ENCODE results near the gene SLC25A30.
"Not testable (repeated sequence)": the region's sequence is repeated elsewhere in the genome, so short reads cannot be mapped to it uniquely, and the experiment has no call there.

The SLC25A30 gene

GRCh38 chr13:45352031-45352430 lies 66.1 kb downstream of the SLC25A30 start:
- TF ChIP-seq CTCF (IDR thresholded peaks at IDR 0.05; ENCODE audit: insufficient read depth, low read depth, low read length, missing control alignments), result no peak
- peak; percentile 96 for DNase-seq (ENCODE audit: low read depth)
- no peak overlapping the region for H3K4me3 ChIP-seq (ENCODE audit: low read length)

DNA sequence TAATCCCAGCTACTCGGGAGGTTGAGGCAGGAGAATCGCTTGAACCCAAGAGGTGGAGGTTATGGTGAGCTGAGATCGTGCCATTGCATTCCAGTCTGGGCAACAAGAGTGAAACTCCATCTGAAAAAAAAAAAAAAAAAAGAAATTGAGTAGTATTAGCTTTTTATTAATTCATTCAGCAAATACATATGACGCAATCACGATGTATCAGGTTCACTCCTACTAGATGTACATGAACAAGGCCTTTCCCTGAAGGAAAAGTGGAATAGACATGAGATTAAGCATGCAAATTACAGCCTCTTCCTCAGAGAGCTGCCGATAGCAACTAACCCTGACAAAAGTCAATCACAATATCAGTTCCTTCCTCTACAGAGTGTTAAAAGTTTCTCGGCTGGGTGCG lies 68.0 kb downstream of the SLC25A30 start:
- H3K4me3 ChIP-seq (ENCODE audit: low read length), result no peak overlapping the region
- no peak for TF ChIP-seq CTCF (IDR thresholded peaks at IDR 0.05; ENCODE audit: insufficient read depth, low read depth, low read length, missing control alignments)
- no peak for DNase-seq (ENCODE audit: low read depth)

GRCh38 chr13:45349438-45349837 lies 68.7 kb downstream of the SLC25A30 start:
- H3K4me3 ChIP-seq (ENCODE audit: low read length), result no peak overlapping the region
- TF ChIP-seq CTCF (IDR thresholded peaks at IDR 0.05; ENCODE audit: insufficient read depth, low read depth, low read length, missing control alignments), result no peak
- peak; percentile 42 for DNase-seq (ENCODE audit: low read depth)

DNA sequence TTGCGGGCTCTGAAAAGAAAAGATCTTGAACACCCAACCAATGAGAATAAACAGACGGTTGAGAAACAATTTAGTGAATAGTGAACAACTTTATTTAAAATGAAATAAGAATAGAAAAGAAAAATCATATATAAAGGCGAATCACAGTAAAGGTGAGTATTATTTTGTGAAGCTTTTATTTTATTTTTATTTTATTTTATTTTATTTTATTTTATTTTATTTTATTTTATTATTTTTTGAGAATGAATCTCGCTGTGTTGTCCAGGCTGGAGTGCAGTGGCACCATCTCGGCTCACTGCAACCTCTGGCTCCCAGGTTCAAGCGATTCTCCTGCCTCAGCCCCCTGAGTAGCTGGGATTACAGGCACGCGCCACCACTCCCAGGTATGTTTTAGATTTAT lies 74.1 kb downstream of the SLC25A30 start:
- H3K4me3 ChIP-seq (ENCODE audit: low read length); DNase-seq (ENCODE audit: low read depth): not testable (repeated sequence)
